HG03025 (cell line): Measurements from ENCODE around the gene TEDDM1.

Experiments
- ATAC-seq: cut with Tn5 transposase; IDR thresholded peaks from one replicate; pipeline ENCODE4 v1.9.1; 2021; ENCODE audit warnings: mild to moderate bottlenecking, moderate library complexity; ENCODE audit not compliant: unreplicated experiment, low FRiP score

TEDDM1 gene

DNA sequence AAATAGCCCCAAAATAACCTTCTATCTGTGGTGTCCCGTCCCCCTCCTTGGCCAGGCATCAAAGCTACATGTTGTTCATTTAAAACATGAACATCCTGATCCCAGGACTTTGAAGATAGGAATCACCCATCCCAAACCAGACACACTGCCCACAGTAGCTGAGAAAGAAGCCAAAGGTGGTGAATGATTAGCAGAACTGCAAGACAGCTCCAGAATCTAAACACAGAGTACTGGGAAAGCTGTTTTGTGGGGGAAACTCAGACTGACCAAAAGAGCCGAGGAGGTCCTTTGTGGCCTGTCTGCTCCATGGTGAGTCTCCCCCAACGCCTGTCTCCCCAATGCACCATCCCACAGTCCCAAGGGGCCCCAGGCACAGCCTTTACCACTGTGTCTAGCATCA lies 7.3 kb upstream of the TEDDM1 start:
- no peak for ATAC-seq

DNA sequence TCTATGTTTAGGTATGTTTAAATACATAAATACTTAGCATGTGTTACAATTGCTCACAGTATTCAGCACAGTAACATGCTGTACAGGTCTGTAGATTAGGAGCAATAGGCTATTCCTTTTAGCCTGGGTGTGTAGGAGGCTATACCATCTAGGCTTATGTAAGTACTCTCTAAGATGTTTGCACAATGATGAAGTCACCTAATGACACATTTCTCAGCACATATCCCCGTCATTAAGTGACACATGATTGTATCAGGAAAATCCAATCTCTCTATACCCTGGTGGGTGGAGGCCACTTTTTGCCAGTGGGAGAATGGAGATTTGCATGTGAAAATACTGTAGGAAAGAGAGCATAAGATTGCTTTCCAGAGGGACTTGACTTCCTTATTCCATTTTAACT lies 5.5 kb upstream of the TEDDM1 start:
- ATAC-seq = no peak

GRCh38 chr1:182405578-182405977 lies 5.1 kb upstream of the TEDDM1 start:
- ATAC-seq = no peak

DNA sequence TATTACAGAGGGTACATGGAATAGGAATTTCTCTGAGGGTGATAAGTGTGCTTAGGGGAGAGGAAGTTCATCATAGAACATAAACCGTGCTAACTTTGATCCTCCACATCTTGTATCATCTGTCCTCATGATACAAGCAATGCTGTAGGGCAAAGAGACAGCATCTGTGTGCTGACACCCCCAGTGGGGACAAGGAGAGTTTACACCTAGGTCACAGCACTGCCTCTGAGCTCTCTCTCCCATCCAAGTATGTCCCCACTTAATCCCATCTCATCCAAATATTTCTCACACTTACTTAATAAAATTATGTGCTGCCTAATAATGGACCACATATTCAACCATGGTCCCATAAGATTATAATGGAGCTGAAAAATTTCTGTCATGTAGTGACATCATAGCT lies 4.3 kb upstream of the TEDDM1 start:
- no peak for ATAC-seq

DNA sequence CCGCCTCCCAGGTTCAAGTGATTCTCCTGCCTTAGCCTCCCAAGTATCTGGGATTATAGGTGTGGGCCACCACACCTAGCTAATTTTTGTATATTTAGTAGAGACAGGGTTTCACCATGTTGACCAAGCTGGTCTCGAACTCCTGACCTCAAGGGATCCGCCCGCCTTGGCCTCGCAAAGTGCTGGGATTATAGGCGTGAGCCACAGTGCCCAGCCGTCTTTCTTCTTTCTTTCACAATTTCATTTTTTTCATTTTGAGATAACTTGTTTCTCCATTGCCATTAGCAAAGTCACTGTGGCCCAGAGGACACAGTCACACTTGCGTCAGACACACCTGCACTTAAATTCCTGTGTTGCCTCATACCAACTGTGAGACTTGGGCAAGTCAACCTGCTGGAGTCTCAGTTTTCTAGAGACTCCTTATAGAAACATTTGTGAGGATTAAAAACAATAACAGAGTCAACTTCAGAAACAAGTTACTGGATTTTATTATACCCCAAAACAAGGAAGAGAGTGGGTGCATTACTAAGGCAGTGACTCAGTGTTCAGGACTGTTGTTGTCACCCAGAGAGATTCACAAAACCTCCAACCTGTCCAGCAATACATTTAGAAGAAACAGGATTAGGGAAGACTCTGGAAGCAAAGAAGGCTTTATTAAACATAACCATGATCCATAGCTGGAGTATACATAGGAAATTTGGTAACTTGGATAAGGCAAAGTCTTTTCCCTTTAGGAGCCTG lies 2.6 kb downstream of the TEDDM1 start:
- no peak for ATAC-seq

GRCh38 chr1:182395906-182396305 lies 4.6 kb downstream of the TEDDM1 start:
- no peak for ATAC-seq

GRCh38 chr1:182394055-182394775 lies 6.3 kb downstream of the TEDDM1 start:
- ATAC-seq = no peak

GRCh38 chr1:182392050-182393028 lies 8.1 kb downstream of the TEDDM1 start:
- peak; percentile 12 for ATAC-seq

DNA sequence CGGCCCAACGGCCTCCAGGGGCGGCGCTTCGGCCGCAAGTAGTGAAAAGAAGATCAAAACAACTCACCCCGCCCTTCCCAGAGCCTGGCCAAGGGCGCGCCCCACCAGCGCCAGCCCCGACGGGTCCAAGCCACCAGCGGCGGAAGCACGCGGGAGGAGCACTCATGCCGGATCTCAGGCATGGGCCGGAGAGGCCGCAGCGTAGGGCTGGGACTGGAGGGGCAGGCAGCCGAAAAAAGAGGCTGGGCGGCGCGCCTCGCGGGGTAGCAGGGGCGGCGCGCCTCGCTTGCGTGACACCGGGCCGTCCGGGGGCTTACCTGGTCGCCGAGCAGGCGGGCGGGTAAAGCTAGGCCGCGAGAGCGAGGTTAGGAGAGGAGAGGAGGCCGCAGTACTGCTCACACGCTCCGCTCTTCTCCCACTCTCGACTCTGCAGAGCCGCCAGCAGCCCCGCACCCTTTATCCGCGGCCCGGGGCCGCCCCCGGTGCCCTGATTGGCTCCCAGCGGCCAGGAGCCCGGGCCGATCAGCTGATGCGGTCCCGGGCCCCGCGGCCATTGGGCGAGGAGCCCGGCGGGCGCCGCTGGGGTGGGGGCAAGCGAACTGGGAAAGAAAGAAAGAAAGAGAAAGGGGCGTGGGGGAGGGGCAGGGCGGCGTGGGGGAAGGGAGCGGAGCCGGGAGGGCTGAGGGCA lies 9.0 kb downstream of the TEDDM1 start, which contains the start of gene GLUL:
Gene GLUL, minus strand, starts transcription at position 429 of the 688 bp plus-strand sequence. CDS start 3,053 bp downstream, outside the sequence.
- peak; percentile 71 for ATAC-seq

DNA sequence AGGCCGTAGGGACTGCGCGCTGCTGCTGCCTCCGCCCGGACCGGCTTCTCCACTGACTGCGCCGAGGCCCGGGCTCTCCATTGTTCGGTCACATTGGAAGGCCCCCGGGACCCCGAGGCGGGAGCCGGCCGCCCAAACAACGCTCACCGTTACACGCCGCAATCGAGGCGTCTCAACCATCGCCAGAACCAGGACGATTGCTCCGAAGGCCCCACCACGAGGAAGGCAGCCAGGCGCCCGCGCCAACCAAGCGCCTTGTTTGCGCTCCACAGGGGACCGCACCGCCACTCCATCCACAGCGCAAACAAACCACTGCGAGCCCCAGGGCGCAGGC lies 9.5 kb downstream of the TEDDM1 start:
- no peak for ATAC-seq

DNA sequence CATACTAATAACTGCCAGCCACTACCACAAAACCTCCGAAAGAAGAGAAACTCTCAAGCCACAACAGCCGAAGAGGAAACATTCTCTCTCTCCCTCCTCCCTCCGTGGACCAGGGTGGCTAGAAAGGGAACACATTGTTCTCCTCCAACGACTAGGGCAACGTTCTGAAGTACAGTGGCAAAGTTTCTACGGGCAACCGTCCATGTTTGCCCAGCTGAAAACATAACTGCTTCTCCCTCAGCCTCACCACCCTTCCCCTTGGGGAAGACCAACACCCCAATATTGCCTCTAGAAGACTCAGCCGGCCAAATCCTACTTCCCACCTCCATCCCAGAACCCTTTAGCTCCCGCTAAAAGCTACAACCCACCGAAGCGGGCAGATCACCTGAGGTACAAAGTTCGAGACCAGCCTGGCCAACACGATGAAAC lies 10.8 kb downstream of the TEDDM1 start:
- ATAC-seq = no peak

GRCh38 chr1:182388392-182389134 lies 11.9 kb downstream of the TEDDM1 start:
- no peak for ATAC-seq

DNA sequence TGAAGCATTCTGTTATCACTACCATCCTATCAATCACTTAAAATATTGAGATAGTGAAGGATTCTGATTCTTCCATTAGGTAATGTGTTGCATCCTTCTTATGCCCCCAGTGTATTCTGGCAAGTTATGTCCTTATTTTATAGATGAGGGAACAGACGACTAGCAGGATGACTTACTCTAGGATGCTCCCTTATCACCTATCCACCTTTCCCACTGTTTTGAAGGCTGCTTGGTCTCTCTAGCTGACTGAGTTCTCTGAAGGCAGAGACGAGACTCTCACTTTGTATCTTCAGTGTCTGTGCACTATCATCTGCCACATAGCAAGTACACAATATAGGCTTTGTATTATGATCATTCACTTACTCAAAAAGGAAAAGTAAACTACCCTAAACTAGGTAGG lies 12.9 kb downstream of the TEDDM1 start:
- ATAC-seq = no peak

- no peak for ATAC-seq
These were observed 13.5 kb downstream of the TEDDM1 start for GRCh38 chr1:182386980-182387379.

GRCh38 chr1:182385885-182386853 lies 14.3 kb downstream of the TEDDM1 start:
- ATAC-seq = no peak

GRCh38 chr1:182384387-182384960 lies 16.0 kb downstream of the TEDDM1 start:
- no peak for ATAC-seq

DNA sequence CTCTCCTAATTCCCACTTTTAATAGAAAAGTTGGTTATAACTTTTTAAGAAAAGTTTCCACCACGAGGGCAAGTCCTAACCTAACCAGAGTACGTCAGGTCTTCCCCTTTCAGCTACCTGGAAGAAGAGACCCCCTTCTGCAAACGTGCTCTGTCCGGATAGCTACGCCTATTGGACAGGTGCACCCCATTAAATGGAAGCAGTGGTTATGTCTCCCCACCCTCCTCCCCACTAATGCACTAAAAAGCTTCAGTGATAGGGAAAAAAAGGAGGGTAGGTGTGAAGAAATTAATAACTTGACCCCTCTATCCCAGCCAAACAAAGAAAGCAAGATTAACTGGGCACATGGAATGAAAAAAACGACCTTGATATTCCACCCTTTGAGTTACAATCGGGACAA lies 16.5 kb downstream of the TEDDM1 start:
- no peak for ATAC-seq

GRCh38 chr1:182383037-182383661 lies 17.3 kb downstream of the TEDDM1 start:
- ATAC-seq = no peak
